Liver (tissue), 9 donors: Measurements from ENCODE around the gene IL4. TPM values are rescaled to one million over a fixed set of nuclear protein-coding genes. Genes with fewer than 3 reads are reported as not detected.

Experiments used
- DNase-seq: peaks from one replicate; pipeline ENCODE4 v3.0.0-alpha.2; 2017; ENCODE audit warnings: low spot score
- H3K27ac ChIP-seq, 2 donors: one replicate each; pipeline ENCODE4 v1.7.0; 2013; ENCODE audit warnings: inconsistent platforms in 2 of 2, low read length in 2 of 2, control low read depth in 1 of 2, low read depth in 1 of 2, mild to moderate bottlenecking in 1 of 2
- H3K27me3 ChIP-seq, 4 donors: one replicate each; pipeline versions ENCODE4 v1.6.1 to v1.7.0; 2013; ENCODE audit warnings: low read length in 3 of 4, inconsistent platforms in 1 of 4, mild to moderate bottlenecking in 1 of 4, moderate library complexity in 1 of 4; ENCODE audit not compliant: control insufficient read depth in 4 of 4, insufficient read depth in 4 of 4
- H3K36me3 ChIP-seq, 4 donors: one replicate each; pipeline versions ENCODE4 v1.6.1 to v1.7.0; 2013; ENCODE audit warnings: low read length in 3 of 4, mild to moderate bottlenecking in 3 of 4, low read depth in 1 of 4, moderate library complexity in 1 of 4; ENCODE audit not compliant: control insufficient read depth in 4 of 4, insufficient read depth in 3 of 4
- H3K4me1 ChIP-seq, 4 donors: one replicate each; pipeline versions ENCODE4 v1.6.1 to v1.7.0; 2013; ENCODE audit warnings: low read length in 3 of 4, mild to moderate bottlenecking in 3 of 4, moderate library complexity in 1 of 4; ENCODE audit not compliant: control insufficient read depth in 4 of 4, insufficient read depth in 4 of 4
- H3K4me3 ChIP-seq, 3 donors: one replicate each; pipeline versions ENCODE4 v1.6.1 to v1.7.0; 2013; ENCODE audit warnings: low read length in 3 of 3, control low read depth in 1 of 3, low read depth in 1 of 3, mild to moderate bottlenecking in 1 of 3
- H3K9ac ChIP-seq, 2 donors: one replicate each; pipeline ENCODE4 v1.7.0; 2013; ENCODE audit warnings: low read length in 2 of 2, mild to moderate bottlenecking in 2 of 2, moderate library complexity in 2 of 2, control low read depth in 1 of 2, low read depth in 1 of 2
- H3K9me3 ChIP-seq, 4 donors: one replicate each; pipeline versions ENCODE4 v1.6.1 to v1.7.0; 2013; ENCODE audit warnings: low read length in 3 of 4; ENCODE audit not compliant: control insufficient read depth in 4 of 4
- ATF3 ChIP-seq: IDR thresholded peaks from 2 replicates; pipeline ENCODE4 v1.6.1; 2016; ENCODE audit warnings: antibody characterized with exemption
- EGR1 ChIP-seq, 2 donors: IDR thresholded peaks; 2 replicates each; pipeline ENCODE4 v1.6.1; 2016 to 2018; ENCODE audit warnings: antibody characterized with exemption in 2 of 2, low read depth in 2 of 2
- FOXA1 ChIP-seq: IDR thresholded peaks from 2 replicates; pipeline ENCODE4 v1.6.1; 2016; ENCODE audit warnings: antibody characterized with exemption
- FOXA2 ChIP-seq: IDR thresholded peaks from 2 replicates; pipeline ENCODE4 v1.6.1; 2016; ENCODE audit warnings: antibody characterized with exemption
- GABPA ChIP-seq, 2 donors: IDR thresholded peaks in 1 of 2; conservative IDR thresholded peaks in 1 of 2; 2 replicates each; pipeline ENCODE4 v1.6.1; 2016; ENCODE audit warnings: antibody characterized with exemption in 2 of 2, mild to moderate bottlenecking in 1 of 2, moderate library complexity in 1 of 2
- HNF4A ChIP-seq, 2 donors: conservative IDR thresholded peaks; 2 replicates each; pipeline ENCODE4 v1.6.1; 2016; ENCODE audit warnings: antibody characterized with exemption in 2 of 2, mild to moderate bottlenecking in 2 of 2
- HNF4G ChIP-seq: IDR thresholded peaks from 2 replicates; pipeline ENCODE4 v1.6.1; 2016; ENCODE audit warnings: antibody characterized with exemption
- JUND ChIP-seq, 2 donors: IDR thresholded peaks; 2 replicates each; pipeline ENCODE4 v1.6.1; 2016; ENCODE audit warnings: antibody characterized with exemption in 2 of 2
- MAX ChIP-seq: IDR thresholded peaks from 2 replicates; pipeline ENCODE4 v1.6.1; 2016; ENCODE audit warnings: antibody characterized with exemption
- NR2F2 ChIP-seq: IDR thresholded peaks from 2 replicates; pipeline ENCODE4 v1.6.1; 2016; ENCODE audit warnings: antibody characterized with exemption
- RAD21 ChIP-seq, 2 donors: IDR thresholded peaks; 2 replicates each; pipeline ENCODE4 v1.6.1; 2016; ENCODE audit warnings: antibody characterized with exemption in 2 of 2, mild to moderate bottlenecking in 2 of 2
- REST ChIP-seq: IDR thresholded peaks from 2 replicates; pipeline ENCODE4 v1.6.1; 2016; ENCODE audit warnings: antibody characterized with exemption, mild to moderate bottlenecking
- RXRA ChIP-seq, 2 donors: IDR thresholded peaks; 2 replicates each; pipeline ENCODE4 v1.6.1; 2017 to 2018; ENCODE audit warnings: antibody characterized with exemption in 2 of 2, mild to moderate bottlenecking in 1 of 2
- SP1 ChIP-seq: IDR thresholded peaks from 2 replicates; pipeline ENCODE4 v1.6.1; 2018; ENCODE audit warnings: antibody characterized with exemption, mild to moderate bottlenecking
- TAF1 ChIP-seq: conservative IDR thresholded peaks from 2 replicates; pipeline ENCODE4 v1.6.1; 2016; ENCODE audit warnings: antibody characterized with exemption, mild to moderate bottlenecking
- YY1 ChIP-seq: IDR thresholded peaks from 2 replicates; pipeline ENCODE4 v1.6.1; 2016; ENCODE audit warnings: antibody characterized with exemption, mild to moderate bottlenecking
- ZBTB33 ChIP-seq: IDR thresholded peaks from 2 replicates; pipeline ENCODE4 v1.6.1; 2016; ENCODE audit warnings: antibody characterized with exemption
- WGBS: extraction: QIAGEN DNeasy Blood & Tissue Kit; methylation state at CpG from one replicate; pipeline ENCODE4 v1.1.7; 2013; 5-methylcytosine and 5-hydroxymethylcytosine counted together
- polyA plus RNA-seq, 2 donors: library from polyadenylated mRNA; stranded (reverse) in 1 of 2; unstranded in 1 of 2; fragments of 200-250 nt in 1 of 2; fragments of >200 nt in 1 of 2; fragmentation: Nextera tagmentation in 1 of 2; extraction: Ambion mirVana in 1 of 2; gene quantifications; one replicate each; pipeline versions ENCODE4 v1.2.1 to v1.2.3, GENCODE V29; 2013 to 2015
- total RNA-seq, 2 donors: library from RNA; depleted of rRNA; stranded (reverse); fragments of >200 nt; gene quantifications; one replicate each; pipeline ENCODE4 v1.2.3, GENCODE V29; 2014
- donor health status: healthy.
- donor health status: healthy.
- donor health status: healthy.
- donor health status: healthy.
- donor health status: healthy.

Gene IL4
- total and polyA plus RNA-seq, 4 donors, result not detected

GRCh38 chr5:132641841-132642240 is 31.9 kb upstream of the IL4 start:
- no peaks in the 10 kb centered on the region for H3K27me3 ChIP-seq
- WGBS, result 96% methylated on average over 3 of the region's 3 CpGs

GRCh38 chr5:132644177-132644576 is 29.6 kb upstream of the IL4 start:
- peaks cover 0 to 30% (median 22%) of the 10 kb centered on the region in 4 donors for H3K36me3 ChIP-seq
- H3K4me3 ChIP-seq, result no peak overlapping the region
- H3K27me3 ChIP-seq, result no peaks in the 10 kb centered on the region
- peaks cover 0 to 2% (median 0%) of the 10 kb centered on the region in 4 donors for H3K9me3 ChIP-seq
- no peak overlapping the region for H3K9ac ChIP-seq
- TF ChIP-seq RAD21 (IDR thresholded peaks at IDR 0.05) (no peak), RXRA (IDR thresholded peaks at IDR 0.05) (no peak), ATF3 (no peak), NR2F2 (no peak), ZBTB33 (no peak), YY1 (no peak)
- peaks cover 0 to 4% (median 0%) of the 10 kb centered on the region in 4 donors for H3K4me1 ChIP-seq
- no peak for DNase-seq
- H3K27ac ChIP-seq, result no peak overlapping the region

More at GRCh38 chr5:132641841-132642240, 31.9 kb upstream of the IL4 start:
- no peak for DNase-seq
- Histone ChIP-seq H3K4me3 (no peak overlapping the region), H3K4me1 (peaks cover 0 to 4% (median 0%) of the 10 kb centered on the region in 4 donors), H3K36me3 (peaks cover 0 to 47% (median 33%) of the 10 kb centered on the region in 4 donors), H3K9ac (no peak overlapping the region), H3K27ac (no peak overlapping the region), H3K9me3 (no peaks in the 10 kb centered on the region)
- TF ChIP-seq MAX, result no peak
- no peak for TF ChIP-seq SP1
- TF ChIP-seq REST, result no peak
- no peak for TF ChIP-seq JUND (IDR thresholded peaks at IDR 0.05)
- TF ChIP-seq NR2F2, result no peak
- TF ChIP-seq HNF4G, result no peak
- no peak for TF ChIP-seq RXRA (IDR thresholded peaks at IDR 0.05)
- TF ChIP-seq EGR1 (IDR thresholded peaks at IDR 0.05; ENCODE audit: low read depth in 2 of 2), result no peak
- TF ChIP-seq ATF3, result no peak
- TF ChIP-seq TAF1, result no peak
- TF ChIP-seq HNF4A (conservative IDR thresholded peaks at IDR 0.05), result no peak
- TF ChIP-seq GABPA (IDR thresholded peaks at IDR 0.05 in 1 of 2, conservative IDR thresholded peaks at IDR 0.05 in 1 of 2), result no peak
- TF ChIP-seq YY1, result no peak
- no peak for TF ChIP-seq FOXA2
- TF ChIP-seq FOXA1, result no peak
